Psoas muscle (tissue), 8 donors: ENCODE measurements around the gene KLHL17. TPM values are rescaled to one million over a fixed set of nuclear protein-coding genes. Genes with fewer than 3 reads are reported as not detected.

ENCODE experiments used
- ATAC-seq, 4 donors: fragments of 200-7000 bp; cut with Tn5 transposase; one replicate each; pipeline ENCODE4 v1.9.1; 2020; ENCODE audit warnings: moderate library complexity in 3 of 4, mild to moderate bottlenecking in 2 of 4
- DNase-seq, 2 donors: peaks; one replicate each; pipeline ENCODE4 v3.0.0-alpha.2; 2020
- H3K27ac ChIP-seq: fragments of 200-600 bp; one replicate; pipeline ENCODE4 v1.8.0; 2022
- H3K27me3 ChIP-seq, 3 donors: fragments of 200-600 bp in 1 of 3; one replicate each; pipeline versions ENCODE4 v1.6.1 to v1.8.0; 2013 to 2022; ENCODE audit warnings: low read length in 2 of 3, mild to moderate bottlenecking in 2 of 3, moderate library complexity in 1 of 3; ENCODE audit not compliant: insufficient read depth in 3 of 3
- H3K36me3 ChIP-seq, 2 donors: fragments of 200-600 bp in 1 of 2; one replicate each; pipeline versions ENCODE4 v1.6.1 to v1.8.0; 2013 to 2022; ENCODE audit warnings: low read depth in 1 of 2, mild to moderate bottlenecking in 1 of 2, moderate library complexity in 1 of 2; ENCODE audit not compliant: insufficient read depth in 1 of 2
- H3K4me1 ChIP-seq: fragments of 200-600 bp; one replicate; pipeline ENCODE4 v1.8.0; 2022
- H3K4me3 ChIP-seq: fragments of 200-600 bp; one replicate; pipeline ENCODE4 v1.8.0; 2022; ENCODE audit warnings: mild to moderate bottlenecking
- H3K9me3 ChIP-seq: fragments of 200-600 bp; one replicate; pipeline ENCODE4 v1.8.0; 2022
- WGBS, 3 donors: extraction: QIAGEN DNeasy Blood & Tissue Kit; methylation state at CpG; one replicate each; pipeline versions ENCODE4 v1.1.6 to v1.1.7; 2013; 5-methylcytosine and 5-hydroxymethylcytosine counted together
- intact Hi-C, 2 donors: fragments of 100-400 bp; cut with DNase I; formaldehyde crosslinking; loops; one replicate each; pipeline versions ENCODE4 v1.11.0 to v1.14.2; 2022
- polyA plus RNA-seq, 3 donors: library from polyadenylated mRNA; stranded (reverse); fragments of 200-250 nt; gene quantifications; one replicate each; pipeline ENCODE4 v1.2.3, GENCODE V29; 2013
- total RNA-seq, 4 donors: library from RNA; stranded (reverse); fragmentation: NEBNext Ultra II Directional in 2 of 4; extraction: Animal tissue kit (Norgen Biotek cat#: 25700) in 2 of 4; gene quantifications; one replicate each; pipeline versions ENCODE4 v1.2.1 to v1.2.4, GENCODE V29; 2021 to 2023
- TF ChIP-seq, protein P1 (sequence below): fragments of 200-600 bp; IDR thresholded peaks from one replicate; pipeline ENCODE4 v1.8.0; 2022; ENCODE audit warnings: antibody characterized with exemption
- donor health status: healthy with polysubstance abuse.
- donor health status: DM: no; HTN: no; CAD: no; lungs with moderate emphysema.
- donor health status: Bipolar disorder and iron deficiency.
- donor health status: healthy.
- donor health status: DM: yes; HTN: yes; CAD: no.
- donor health status: DM: no; HTN: no; CAD: no.
- donor health status: DM: no; HTN: no; CAD: no.
- donor health status: DM: yes; HTN: yes; CAD: no.

Gene KLHL17
- total and polyA plus RNA-seq, 7 donors = 2.1 to 5.5 (median 3.4) TPM

DNA sequence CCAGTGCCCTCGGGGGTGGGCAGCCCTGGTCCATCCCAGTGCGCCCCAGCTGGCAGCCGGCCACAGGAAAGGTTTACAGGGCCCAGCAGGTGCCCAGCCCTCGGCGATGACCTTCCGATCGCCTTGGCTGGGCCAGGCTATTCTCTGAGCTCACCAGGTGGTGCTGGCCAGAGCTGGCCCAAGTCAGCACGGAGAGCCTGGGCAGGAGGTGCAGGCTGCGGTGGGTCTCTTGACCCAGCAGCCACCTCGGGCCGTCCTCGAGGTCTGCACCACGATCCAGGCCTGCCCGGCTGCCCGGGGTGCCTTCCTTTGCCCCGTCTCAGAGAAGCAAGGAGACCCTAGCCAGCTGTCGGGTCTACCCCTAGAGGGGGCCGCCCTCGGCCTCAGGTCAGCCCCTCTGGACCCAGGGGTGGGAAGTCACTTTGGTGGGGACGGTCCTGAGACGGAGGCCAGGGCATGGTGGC is 21.1 kb downstream of the KLHL17 start:
- TF ChIP-seq, protein P1, sequence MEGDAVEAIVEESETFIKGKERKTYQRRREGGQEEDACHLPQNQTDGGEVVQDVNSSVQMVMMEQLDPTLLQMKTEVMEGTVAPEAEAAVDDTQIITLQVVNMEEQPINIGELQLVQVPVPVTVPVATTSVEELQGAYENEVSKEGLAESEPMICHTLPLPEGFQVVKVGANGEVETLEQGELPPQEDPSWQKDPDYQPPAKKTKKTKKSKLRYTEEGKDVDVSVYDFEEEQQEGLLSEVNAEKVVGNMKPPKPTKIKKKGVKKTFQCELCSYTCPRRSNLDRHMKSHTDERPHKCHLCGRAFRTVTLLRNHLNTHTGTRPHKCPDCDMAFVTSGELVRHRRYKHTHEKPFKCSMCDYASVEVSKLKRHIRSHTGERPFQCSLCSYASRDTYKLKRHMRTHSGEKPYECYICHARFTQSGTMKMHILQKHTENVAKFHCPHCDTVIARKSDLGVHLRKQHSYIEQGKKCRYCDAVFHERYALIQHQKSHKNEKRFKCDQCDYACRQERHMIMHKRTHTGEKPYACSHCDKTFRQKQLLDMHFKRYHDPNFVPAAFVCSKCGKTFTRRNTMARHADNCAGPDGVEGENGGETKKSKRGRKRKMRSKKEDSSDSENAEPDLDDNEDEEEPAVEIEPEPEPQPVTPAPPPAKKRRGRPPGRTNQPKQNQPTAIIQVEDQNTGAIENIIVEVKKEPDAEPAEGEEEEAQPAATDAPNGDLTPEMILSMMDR = no peak
- no peaks in the 10 kb centered on the region for H3K36me3 ChIP-seq
- no peaks in the 10 kb centered on the region for H3K27me3 ChIP-seq
- H3K27ac ChIP-seq = peak overlapping the region; percentile 93
- intact Hi-C loops = loop anchor here in 1 of 2 donors (5.0 kb wide), 1 partner anchor 311 kb away; no protein-coding TSS in a partner anchor
- WGBS, 3 donors = 23 to 46% (median 37%) methylated on average over 18 to 21 of the region's 21 CpGs
- H3K9me3 ChIP-seq = no peaks in the 10 kb centered on the region
- DNase-seq (peak; percentile 50 to 73), ATAC-seq (peak; percentile 23 to 29 (median 26))
- peak overlapping the region; percentile 53 for H3K4me3 ChIP-seq
- peaks cover 40% of the 10 kb centered on the region for H3K4me1 ChIP-seq

DNA sequence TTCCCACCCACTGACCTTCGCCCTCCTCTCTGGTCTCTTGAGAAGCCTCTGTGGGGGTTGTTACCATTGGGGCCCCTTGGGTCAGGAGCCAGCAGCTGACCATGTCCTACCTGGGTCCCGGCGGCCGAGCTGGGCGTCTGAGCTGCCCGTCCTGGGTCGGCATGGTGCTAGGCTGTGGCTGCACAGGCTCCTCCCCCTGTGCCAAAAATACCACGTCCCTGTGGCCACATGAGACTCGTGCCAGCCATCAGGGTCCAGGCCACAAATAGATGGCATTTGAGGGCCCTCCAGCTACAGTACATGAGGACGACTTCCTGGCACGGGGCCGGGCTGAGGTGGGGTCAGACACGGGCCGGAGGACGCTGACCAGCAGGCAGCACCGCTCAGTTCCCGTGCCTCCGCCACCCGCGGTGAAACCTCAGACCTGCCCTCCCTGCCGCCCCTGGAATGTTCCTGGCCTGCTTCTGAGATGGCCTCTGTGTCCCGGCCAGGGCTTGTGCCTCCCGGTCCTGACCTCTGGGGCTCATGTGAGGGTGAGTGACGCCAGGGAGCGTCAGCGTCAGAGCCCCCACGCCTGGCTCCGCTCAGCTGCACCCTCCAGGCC is 21.7 kb downstream of the KLHL17 start, which contains the start of gene PERM1:
PERM1 (minus strand) TSS at position 139 of the 604 bp plus-strand sequence. CDS start 1,064 bp downstream, outside the sequence.
- WGBS, 3 donors = 20 to 29% (median 28%) methylated on average over 18 to 28 of the region's 28 CpGs
- no peaks in the 10 kb centered on the region for H3K9me3 ChIP-seq
- H3K4me1 ChIP-seq = peaks cover 40% of the 10 kb centered on the region
- TF ChIP-seq, protein P1 = no peak
- peak; percentile 60 to 70 (median 69) for ATAC-seq
- no peaks in the 10 kb centered on the region for H3K36me3 ChIP-seq
- H3K4me3 ChIP-seq = peak within 1 kb of the TSS; percentile 53
- no peaks in the 10 kb centered on the region for H3K27me3 ChIP-seq
- intact Hi-C loops = loop anchor here in 1 of 2 donors (5.0 kb wide), 1 partner anchor 310 kb away; no protein-coding TSS in a partner anchor
- H3K27ac ChIP-seq = peak within 1 kb of the TSS; percentile 93
- DNase-seq = peak; percentile 83 to 97

DNA sequence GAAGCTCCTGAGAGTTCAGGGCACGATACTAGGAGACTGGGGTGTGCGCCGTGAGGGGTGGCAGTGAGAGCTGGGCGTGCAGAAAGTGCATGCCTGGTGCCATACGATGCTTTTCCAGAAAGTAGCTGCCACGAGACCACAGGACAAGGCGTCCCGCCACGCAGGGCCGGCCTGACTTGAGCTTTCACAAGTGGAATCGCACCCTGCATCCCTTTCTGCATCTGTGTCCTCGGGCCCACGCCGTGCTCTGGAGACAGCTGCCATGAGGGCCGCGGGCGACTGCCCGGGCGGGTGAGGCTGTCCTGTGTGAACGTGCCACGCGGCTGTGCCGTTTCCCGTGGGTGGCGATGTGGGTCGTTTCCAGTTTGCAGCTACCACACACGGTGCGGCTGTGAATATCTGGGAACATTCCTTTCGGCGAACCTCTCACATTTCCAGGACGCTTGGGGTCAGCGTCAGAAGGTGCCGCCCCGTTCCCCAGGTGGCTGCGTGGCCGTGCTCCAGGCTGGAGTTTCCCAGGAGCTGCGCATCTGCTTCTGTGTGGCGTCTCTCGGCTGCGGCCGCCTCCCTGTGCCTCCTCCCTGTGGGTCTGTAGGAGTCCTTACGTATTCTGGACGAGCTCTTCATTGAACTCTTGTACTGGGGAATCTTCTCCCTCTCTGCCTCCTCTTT is 22.5 kb downstream of the KLHL17 start:
- H3K4me3 ChIP-seq = peak overlapping the region; percentile 53
- TF ChIP-seq, protein P1 = no peak
- H3K27me3 ChIP-seq = no peaks in the 10 kb centered on the region
- WGBS, 3 donors = 33 to 48% (median 37%) methylated on average over 36 to 43 of the region's 43 CpGs
- ATAC-seq = peak in 1 of 4 donors; percentile 7
- H3K9me3 ChIP-seq = no peaks in the 10 kb centered on the region
- peaks cover 40% of the 10 kb centered on the region for H3K4me1 ChIP-seq
- intact Hi-C loops = loop anchor here in 1 of 2 donors (5.0 kb wide), 1 partner anchor 309 kb away; no protein-coding TSS in a partner anchor
- peak; percentile 30 to 60 for DNase-seq
- H3K27ac ChIP-seq = peak overlapping the region; percentile 93
- H3K36me3 ChIP-seq = no peaks in the 10 kb centered on the region

DNA sequence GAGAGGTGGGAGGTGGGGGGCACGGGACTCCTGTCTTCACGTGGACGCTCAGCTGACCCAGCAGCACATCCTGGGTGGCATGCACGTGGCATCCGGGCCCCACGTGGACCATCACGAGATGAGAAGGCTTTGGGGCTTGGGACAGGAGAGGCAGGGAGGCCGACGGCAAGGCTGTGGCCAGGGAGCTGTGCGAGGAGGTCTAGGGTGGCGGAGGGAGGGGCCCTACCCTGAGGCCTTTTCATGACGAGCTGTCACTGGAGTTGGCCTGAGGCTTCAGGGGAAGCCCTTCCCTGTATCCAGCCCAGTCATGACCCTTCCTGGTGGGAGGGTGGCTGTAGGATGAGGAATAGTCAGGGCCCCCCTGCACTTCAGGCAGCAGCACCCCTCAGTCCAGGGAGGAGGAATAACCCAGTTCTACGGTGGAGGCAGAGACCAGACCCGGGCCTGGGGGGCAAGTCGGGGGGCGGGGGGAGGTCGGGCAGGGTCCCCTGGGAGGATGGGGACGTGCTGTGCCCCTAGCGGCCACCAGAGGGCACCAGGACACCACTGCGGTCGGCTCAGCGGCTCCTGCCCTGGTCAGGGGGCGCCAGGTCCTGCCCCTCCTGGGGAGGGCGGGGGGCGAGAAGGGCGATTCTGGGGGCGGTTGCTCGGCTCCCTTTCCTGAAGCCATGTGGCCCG is 23.6 kb downstream of the KLHL17 start:
- TF ChIP-seq, protein P1 = peak; percentile 93
- intact Hi-C loops = loop anchor here (1.0 to 5.0 kb wide), 4 partner anchors 15 to 308 kb away; no protein-coding TSS in a partner anchor
- no peak overlapping the region for H3K27ac ChIP-seq
- H3K27me3 ChIP-seq = no peaks in the 10 kb centered on the region
- ATAC-seq (no peak), DNase-seq (peak; percentile 55 to 81)
- WGBS, 3 donors = 18 to 24% (median 23%) methylated on average over 23 to 29 of the region's 29 CpGs
- no peaks in the 10 kb centered on the region for H3K36me3 ChIP-seq
- H3K9me3 ChIP-seq = no peaks in the 10 kb centered on the region
- H3K4me3 ChIP-seq = peak overlapping the region; percentile 49
- H3K4me1 ChIP-seq = peaks cover 32% of the 10 kb centered on the region
